Osteocyte (in vitro differentiated cells): ENCODE results near the gene NOS1AP. TPM values are rescaled to one million over a fixed set of nuclear protein-coding genes. Genes with fewer than 3 reads are reported as not detected.
"Not testable (repeated sequence)": the region's sequence is repeated elsewhere in the genome, so short reads cannot be mapped to it uniquely, and the experiment has no call there.

Source experiments
- DNase-seq: peaks from one replicate; pipeline ENCODE4 v3.0.0; 2021; ENCODE audit warnings: mixed read lengths; ENCODE audit not compliant: unreplicated experiment; ENCODE audit errors: extremely low spot score
- H3K27ac Mint-ChIP-seq: one replicate; pipeline ENCODE4 v1.8.0; 2021; ENCODE audit warnings: mild to moderate bottlenecking, mixed read lengths; ENCODE audit not compliant: unreplicated experiment
- H3K27me3 Mint-ChIP-seq: one replicate; pipeline ENCODE4 v1.8.0; 2021; ENCODE audit warnings: mixed read lengths; ENCODE audit not compliant: unreplicated experiment
- H3K36me3 Mint-ChIP-seq: one replicate; pipeline ENCODE4 v1.8.0; 2021; ENCODE audit warnings: mixed read lengths; ENCODE audit not compliant: unreplicated experiment
- H3K4me1 Mint-ChIP-seq: one replicate; pipeline ENCODE4 v1.8.0; 2021; ENCODE audit warnings: mixed read lengths; ENCODE audit not compliant: unreplicated experiment
- H3K4me3 Mint-ChIP-seq: one replicate; pipeline ENCODE4 v1.8.0; 2021; ENCODE audit warnings: mild to moderate bottlenecking, moderate library complexity, mixed read lengths; ENCODE audit not compliant: unreplicated experiment
- H3K9me3 Mint-ChIP-seq: one replicate; pipeline ENCODE4 v1.8.0; 2021; ENCODE audit warnings: mixed read lengths; ENCODE audit not compliant: unreplicated experiment
- microRNA-seq: library from miRNA; unstranded; fragments of <30 nt; microRNA quantifications from one replicate; pipeline ENCODE4 v1.1.0, GENCODE V29; 2020; ENCODE audit not compliant: unreplicated experiment
- total RNA-seq: library from RNA; stranded (reverse); gene quantifications from 2 replicates; pipeline ENCODE4 v1.2.1, GENCODE V29; 2021
- TF ChIP-seq, protein P1 (sequence below): fragments of 200-600 bp; sonication (generic); IDR thresholded peaks from 2 replicates; pipeline ENCODE4 v1.5.0; 2021; ENCODE audit warnings: antibody characterized with exemption, mild to moderate bottlenecking, moderate library complexity

Gene NOS1AP
- total RNA-seq, 1 donor from 2014 or later: 2.5 TPM

GRCh38 chr1:162416215-162416614 lies 346.7 kb downstream of the NOS1AP start:
- TF ChIP-seq, protein P1, sequence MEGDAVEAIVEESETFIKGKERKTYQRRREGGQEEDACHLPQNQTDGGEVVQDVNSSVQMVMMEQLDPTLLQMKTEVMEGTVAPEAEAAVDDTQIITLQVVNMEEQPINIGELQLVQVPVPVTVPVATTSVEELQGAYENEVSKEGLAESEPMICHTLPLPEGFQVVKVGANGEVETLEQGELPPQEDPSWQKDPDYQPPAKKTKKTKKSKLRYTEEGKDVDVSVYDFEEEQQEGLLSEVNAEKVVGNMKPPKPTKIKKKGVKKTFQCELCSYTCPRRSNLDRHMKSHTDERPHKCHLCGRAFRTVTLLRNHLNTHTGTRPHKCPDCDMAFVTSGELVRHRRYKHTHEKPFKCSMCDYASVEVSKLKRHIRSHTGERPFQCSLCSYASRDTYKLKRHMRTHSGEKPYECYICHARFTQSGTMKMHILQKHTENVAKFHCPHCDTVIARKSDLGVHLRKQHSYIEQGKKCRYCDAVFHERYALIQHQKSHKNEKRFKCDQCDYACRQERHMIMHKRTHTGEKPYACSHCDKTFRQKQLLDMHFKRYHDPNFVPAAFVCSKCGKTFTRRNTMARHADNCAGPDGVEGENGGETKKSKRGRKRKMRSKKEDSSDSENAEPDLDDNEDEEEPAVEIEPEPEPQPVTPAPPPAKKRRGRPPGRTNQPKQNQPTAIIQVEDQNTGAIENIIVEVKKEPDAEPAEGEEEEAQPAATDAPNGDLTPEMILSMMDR: no peak
- no peak overlapping the region for H3K4me3 Mint-ChIP-seq

GRCh38 chr1:162416909-162417308 lies 347.4 kb downstream of the NOS1AP start:
- TF ChIP-seq, protein P1: no peak
- Mint-ChIP-seq H3K4me3 (no peak overlapping the region), H3K27ac (no peak overlapping the region), H3K27me3 (peaks cover 5% of the 10 kb centered on the region), H3K36me3 (no peaks in the 10 kb centered on the region), H3K9me3 (peaks cover 7% of the 10 kb centered on the region), H3K4me1 (no peaks in the 10 kb centered on the region)
- no peak for DNase-seq

More at GRCh38 chr1:162416215-162416614, 346.7 kb downstream of the NOS1AP start:
- no peak overlapping the region for H3K27ac Mint-ChIP-seq
- peaks cover 7% of the 10 kb centered on the region for H3K9me3 Mint-ChIP-seq
- H3K4me1 Mint-ChIP-seq: no peaks in the 10 kb centered on the region
- DNase-seq: no peak
- H3K36me3 Mint-ChIP-seq: no peaks in the 10 kb centered on the region
- H3K27me3 Mint-ChIP-seq: peaks cover 5% of the 10 kb centered on the region

DNA sequence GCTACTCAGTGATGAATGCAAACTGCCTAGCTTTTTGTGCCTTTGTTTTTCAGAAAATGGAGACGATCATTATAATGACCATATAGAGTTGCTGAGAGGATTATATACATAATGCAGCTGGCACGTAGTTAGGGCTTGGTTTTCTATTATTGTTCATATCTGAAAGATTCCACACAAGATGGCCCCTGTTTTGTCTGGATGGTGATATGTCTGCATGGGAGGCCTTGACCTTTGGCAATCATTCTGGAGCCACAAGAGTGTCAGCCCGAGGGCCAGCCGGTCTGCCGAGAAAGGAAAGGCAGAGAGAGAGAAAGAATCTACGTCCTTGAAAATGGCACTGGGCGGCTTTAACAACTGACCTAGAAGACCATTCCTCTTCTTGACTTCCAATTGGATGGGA lies 348.2 kb downstream of the NOS1AP start:
- Mint-ChIP-seq H3K4me3 (no peak overlapping the region), H3K9me3 (peaks cover 7% of the 10 kb centered on the region), H3K4me1 (no peaks in the 10 kb centered on the region), H3K27me3 (peaks cover 4% of the 10 kb centered on the region), H3K36me3 (no peaks in the 10 kb centered on the region), H3K27ac (no peak overlapping the region)
- TF ChIP-seq, protein P1: no peak
- DNase-seq: no peak

GRCh38 chr1:162418584-162418983 lies 349.1 kb downstream of the NOS1AP start:
- not testable (repeated sequence) for H3K4me3 Mint-ChIP-seq, H3K36me3 Mint-ChIP-seq, H3K4me1 Mint-ChIP-seq, H3K27ac Mint-ChIP-seq, H3K27me3 Mint-ChIP-seq, DNase-seq
- peaks cover 13% of the 10 kb centered on the region for H3K9me3 Mint-ChIP-seq

- H3K4me3 Mint-ChIP-seq, H3K27ac Mint-ChIP-seq, H3K36me3 Mint-ChIP-seq, H3K27me3 Mint-ChIP-seq, DNase-seq, H3K4me1 Mint-ChIP-seq: not testable (repeated sequence)
- H3K9me3 Mint-ChIP-seq: peaks cover 17% of the 10 kb centered on the region
Measured at GRCh38 chr1:162419450-162419931, 350.0 kb downstream of the NOS1AP start.

Small RNA genes lying within 50 kb of the gene (microRNA-seq; reads per million reads assigned to microRNA genes)
- gene MIR4654: not detected
- not detected for gene MIR556

Other genes starting within 250 kb of the NOS1AP start
- gene OLFML2B, start 45.8 kb upstream of the NOS1AP start, total RNA-seq: 66.0 and 66.7 TPM in 2 replicates